Thyroid gland (tissue), 4 donors: Measurements from ENCODE around the gene REPS2.

ENCODE experiments used
- POLR2A ChIP-seq, 2 donors: fragments of 450-650 bp; IDR thresholded peaks; one replicate each; pipeline ENCODE4 v1.6.1; 2017; ENCODE audit warnings: antibody characterized with exemption in 2 of 2, mild to moderate bottlenecking in 2 of 2, moderate library complexity in 1 of 2
- TF ChIP-seq, protein P1 (sequence below), 6 experiments: fragments of 200-600 bp in 3 of 6; fragments of 450-650 bp in 3 of 6; sonication (generic) in 3 of 6; IDR thresholded peaks; one replicate each; pipeline ENCODE4 v1.5.1; 2016 to 2019; ENCODE audit warnings: antibody characterized with exemption in 6 of 6, mild to moderate bottlenecking in 2 of 6, inconsistent platforms in 1 of 6, moderate library complexity in 1 of 6

DNA sequence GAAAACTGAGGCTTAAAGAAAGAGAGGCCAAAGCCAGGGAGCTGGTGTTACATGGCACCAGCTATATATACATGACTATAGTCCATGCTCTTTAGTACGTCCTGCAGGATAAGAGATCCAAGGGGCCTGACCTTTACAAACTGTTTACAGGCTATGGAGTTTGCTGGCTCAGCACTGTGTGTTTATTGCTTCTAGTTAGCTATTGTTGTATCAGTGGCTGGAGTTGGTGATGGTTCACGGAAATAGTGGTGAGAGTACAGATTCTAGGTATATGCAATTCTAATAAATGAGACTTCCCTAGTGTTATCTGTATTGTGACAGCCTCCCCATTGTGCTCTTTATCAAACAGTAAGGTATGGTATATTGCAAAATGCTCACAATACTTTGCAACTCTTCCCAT lies 46.5 kb downstream of the REPS2 start:
- TF ChIP-seq POLR2A (IDR thresholded peaks at IDR 0.05) = no peak
- TF ChIP-seq, protein P1, sequence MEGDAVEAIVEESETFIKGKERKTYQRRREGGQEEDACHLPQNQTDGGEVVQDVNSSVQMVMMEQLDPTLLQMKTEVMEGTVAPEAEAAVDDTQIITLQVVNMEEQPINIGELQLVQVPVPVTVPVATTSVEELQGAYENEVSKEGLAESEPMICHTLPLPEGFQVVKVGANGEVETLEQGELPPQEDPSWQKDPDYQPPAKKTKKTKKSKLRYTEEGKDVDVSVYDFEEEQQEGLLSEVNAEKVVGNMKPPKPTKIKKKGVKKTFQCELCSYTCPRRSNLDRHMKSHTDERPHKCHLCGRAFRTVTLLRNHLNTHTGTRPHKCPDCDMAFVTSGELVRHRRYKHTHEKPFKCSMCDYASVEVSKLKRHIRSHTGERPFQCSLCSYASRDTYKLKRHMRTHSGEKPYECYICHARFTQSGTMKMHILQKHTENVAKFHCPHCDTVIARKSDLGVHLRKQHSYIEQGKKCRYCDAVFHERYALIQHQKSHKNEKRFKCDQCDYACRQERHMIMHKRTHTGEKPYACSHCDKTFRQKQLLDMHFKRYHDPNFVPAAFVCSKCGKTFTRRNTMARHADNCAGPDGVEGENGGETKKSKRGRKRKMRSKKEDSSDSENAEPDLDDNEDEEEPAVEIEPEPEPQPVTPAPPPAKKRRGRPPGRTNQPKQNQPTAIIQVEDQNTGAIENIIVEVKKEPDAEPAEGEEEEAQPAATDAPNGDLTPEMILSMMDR (IDR thresholded peaks at IDR 0.05) = no peak
